A549 (cell line): Measurements from ENCODE around the gene TNFAIP6. TPM values are rescaled to one million over a fixed set of nuclear protein-coding genes. Genes with fewer than 3 reads are reported as not detected.

ENCODE experiments used
- ATAC-seq, 2 experiments: fragments of 200-7000 bp in 1 of 2; fragments of >200 bp in 1 of 2; cut with Nextera tagmentation in 1 of 2; cut with Tn5 transposase in 1 of 2; 3 replicates each; pipeline versions ENCODE4 v1.8.0 to v1.9.1; 2018 to 2020; ENCODE audit warnings: mild to moderate bottlenecking in 1 of 2, moderate library complexity in 1 of 2
- CTCF ChIA-PET: fragments of 300-600 bp; sonication (Branson Sonifier 250); formaldehyde crosslinking; extraction: SDS; loops from one replicate; lab custom pipeline; 2021; ENCODE audit warnings: antibody characterized with exemption, inconsistent platforms; lab: Yijun Ruan, JAX
- POLR2A ChIA-PET: fragments of 350-600 bp; formaldehyde crosslinking; extraction: SDS; loops from one replicate; lab custom pipeline; 2021; ENCODE audit warnings: antibody characterized with exemption, inconsistent platforms; lab: Yijun Ruan, JAX
- DNase-seq, 2 experiments: peaks; one replicate each; pipeline versions ENCODE4 v3.0.0 to v3.0.0-alpha.2; 2011 to 2016; ENCODE audit warnings: low read depth in 1 of 2, low spot score in 1 of 2
- FAIRE-seq: peaks from 2 replicates; lab custom pipeline; 2011; peaks lifted over from hg19 to GRCh38; lab: Jason Lieb, UNC
- H3K27ac ChIP-seq, 2 experiments: fragments of >200 bp; sonication (Bioruptor Twin); formaldehyde crosslinking; 3 replicates each; pipeline ENCODE4 v1.5.1; 2016 to 2017
- H3K4me1 ChIP-seq: fragments of >200 bp; sonication (Bioruptor Twin); formaldehyde crosslinking; 3 replicates; pipeline ENCODE4 v1.6.1; 2016
- H3K4me2 ChIP-seq: fragments of >200 bp; sonication (Bioruptor Twin); formaldehyde crosslinking; 3 replicates; pipeline ENCODE4 v1.6.1; 2016
- H3K4me3 ChIP-seq: fragments of >200 bp; sonication (Bioruptor Twin); formaldehyde crosslinking; 3 replicates; pipeline ENCODE4 v1.5.1; 2016
- H3K9me3 ChIP-seq: fragments of >200 bp; sonication (Bioruptor Twin); formaldehyde crosslinking; 3 replicates; pipeline ENCODE4 v1.6.1; 2016
- ATOH8 ChIP-seq: fragments of 250-450 bp; sonication (Bioruptor Pico); IDR thresholded peaks from 2 replicates; pipeline ENCODE4 v1.5.0; 2020; ENCODE audit warnings: low read depth, mild to moderate bottlenecking, moderate library complexity
- CEBPB ChIP-seq, 2 experiments: fragments of >200 bp in 1 of 2; sonication (Bioruptor Twin) in 1 of 2; formaldehyde crosslinking in 1 of 2; IDR thresholded peaks; 2 replicates each; pipeline ENCODE4 v1.6.1; 2012 to 2016
- E2F6 ChIP-seq: IDR thresholded peaks from 2 replicates; pipeline ENCODE4 v1.6.1; 2012; ENCODE audit warnings: low read depth, borderline replicate concordance
- EHF ChIP-seq: fragments of 250-450 bp; sonication (Bioruptor Pico); IDR thresholded peaks from 2 replicates; pipeline ENCODE4 v1.5.0; 2020; ENCODE audit warnings: mild to moderate bottlenecking
- EHMT2 ChIP-seq: fragments of 200-600 bp; sonication (generic); IDR thresholded peaks from 2 replicates; pipeline ENCODE4 v1.6.1; 2016; ENCODE audit warnings: antibody characterized with exemption, low read depth, mild to moderate bottlenecking, moderate library complexity
- FOSB ChIP-seq: fragments of 250-450 bp; sonication (Bioruptor Pico); IDR thresholded peaks from 2 replicates; pipeline ENCODE4 v1.5.0; 2020; ENCODE audit warnings: mild to moderate bottlenecking, moderate library complexity
- JUN ChIP-seq, 2 experiments: fragments of >200 bp; sonication (Bioruptor Twin); formaldehyde crosslinking; IDR thresholded peaks; 2 replicates in 1 of 2; 3 replicates in 1 of 2; pipeline ENCODE4 v1.6.1; 2016 to 2017
- MAZ ChIP-seq: fragments of 150-350 bp; IDR thresholded peaks from 2 replicates; pipeline ENCODE4 v1.6.1; 2014; ENCODE audit warnings: antibody characterized with exemption, low read depth, low read length, borderline replicate concordance
- MYC ChIP-seq: IDR thresholded peaks from 2 replicates; pipeline ENCODE4 v1.6.1; 2012; ENCODE audit warnings: mild to moderate bottlenecking, inconsistent platforms, low read length, improper control_type of control experiment, borderline replicate concordance
- REST ChIP-seq: fragments of 200-600 bp; sonication (generic); IDR thresholded peaks from 2 replicates; pipeline ENCODE4 v1.6.1; 2016; ENCODE audit warnings: antibody characterized with exemption, mild to moderate bottlenecking, moderate library complexity
- RFX5 ChIP-seq: fragments of 450-650 bp; IDR thresholded peaks from 2 replicates; pipeline ENCODE4 v1.7.1; 2014; ENCODE audit warnings: antibody characterized with exemption, mild to moderate bottlenecking, moderate library complexity
- RNF2 ChIP-seq: fragments of 200-600 bp; sonication (generic); IDR thresholded peaks from 2 replicates; pipeline ENCODE4 v1.6.1; 2016; ENCODE audit warnings: low read depth, mild to moderate bottlenecking, antibody characterized with exemption, moderate library complexity, borderline replicate concordance
- USF2 ChIP-seq: fragments of 450-650 bp; IDR thresholded peaks from 2 replicates; pipeline ENCODE4 v1.6.1; 2014; ENCODE audit warnings: antibody characterized with exemption
- ZSCAN20 ChIP-seq: fragments of 250-450 bp; sonication (Bioruptor Pico); IDR thresholded peaks from 2 replicates; pipeline ENCODE4 v1.8.0; 2022; ENCODE audit warnings: mild to moderate bottlenecking, moderate library complexity
- WGBS: methylation state at CpG from one replicate; pipeline ENCODE4 v1.1.6; 2017; ENCODE audit errors: missing lambda C conversion rate; 5-methylcytosine and 5-hydroxymethylcytosine counted together
- polyA plus RNA-seq, 4 experiments: library from polyadenylated mRNA; depleted of rRNA in 3 of 4; stranded (reverse); fragments of >200 nt; fragmentation: RNase III in 1 of 4; extraction: RNeasy Plus Mini Kit Qiagen cat#74134 plus additional on column Dnase treatment in 1 of 4; gene quantifications; 2 replicates in 3 of 4; 3 replicates in 1 of 4; pipeline ENCODE4 v1.2.3, GENCODE V29; 2011 to 2017

TNFAIP6 gene
- polyA plus RNA-seq, 2 of the 4 experiments (the other 2 are of a cell fraction): 3.3 to 4.5 TPM

GRCh38 chr2:151395509-151396374 lies 38.4 kb downstream of the TNFAIP6 start (continued):
- TF ChIP-seq REST (no peak), E2F6 (no peak), CEBPB (IDR thresholded peaks at IDR 0.05) (no peak)
- TF ChIP-seq, all 56 proteins: peak for 0

GRCh38 chr2:151399981-151400380 lies 42.6 kb downstream of the TNFAIP6 start:
- no peak overlapping the region for H3K4me2 ChIP-seq
- DNase-seq (no peak), FAIRE-seq (no peak), ATAC-seq (no peak)
- H3K4me1 ChIP-seq: no peaks in the 10 kb centered on the region
- H3K9me3 ChIP-seq: no peaks in the 10 kb centered on the region
- TF ChIP-seq MYC: no peak
- no peak for TF ChIP-seq JUN (IDR thresholded peaks at IDR 0.05)
- TF ChIP-seq EHF (CRISPR knock-in tag): no peak
- TF ChIP-seq MAZ: no peak
- TF ChIP-seq RFX5: no peak
- TF ChIP-seq FOSB (CRISPR knock-in tag): no peak
- TF ChIP-seq ZSCAN20 (CRISPR knock-in tag): no peak
- no peak for TF ChIP-seq REST
- no peak for TF ChIP-seq ATOH8 (CRISPR knock-in tag)
- no peak for TF ChIP-seq USF2
- no peak for TF ChIP-seq RNF2
- no peak for TF ChIP-seq EHMT2
- H3K27ac ChIP-seq: no peak overlapping the region
- 91% methylated on average over 1 of the region's 1 CpG for WGBS
- CTCF ChIA-PET: interaction anchor here (1.4 kb wide), 1 partner anchor 10 kb away, joined by 3 read pairs; the partner anchor contains the start of gene RIF1
- no peak overlapping the region for H3K4me3 ChIP-seq
- POLR2A ChIA-PET: no interaction called here
